GM19099 (cell line): Measurements from ENCODE around the gene DOK7.

Experiments
- POLR2A ChIP-seq: IDR thresholded peaks from 3 replicates; pipeline ENCODE4 v1.6.1; 2011; ENCODE audit warnings: low read depth; ENCODE audit not compliant: insufficient read length; ENCODE audit errors: extremely low read depth

The DOK7 gene

DNA sequence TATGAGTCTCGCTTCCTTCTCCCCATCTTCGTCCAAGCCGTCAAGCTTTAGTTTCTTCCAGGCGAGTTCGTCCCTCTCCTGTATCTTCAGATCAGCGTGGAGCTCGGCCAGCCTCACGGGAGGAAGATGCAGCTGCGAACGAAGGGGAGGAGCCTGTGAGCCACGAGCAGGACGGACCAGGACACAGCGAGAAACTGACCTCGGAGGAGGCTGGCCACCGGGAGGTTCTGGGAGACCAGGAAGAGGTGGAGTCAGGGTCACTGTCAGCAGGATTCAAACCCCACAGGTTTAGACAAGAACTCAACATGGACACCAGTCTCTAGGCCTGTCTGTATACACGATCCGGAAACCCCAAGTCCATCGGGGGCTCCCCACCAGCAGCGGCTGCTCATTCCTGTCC is 61.8 kb downstream of the DOK7 start:
- TF ChIP-seq POLR2A, result no peak

DNA sequence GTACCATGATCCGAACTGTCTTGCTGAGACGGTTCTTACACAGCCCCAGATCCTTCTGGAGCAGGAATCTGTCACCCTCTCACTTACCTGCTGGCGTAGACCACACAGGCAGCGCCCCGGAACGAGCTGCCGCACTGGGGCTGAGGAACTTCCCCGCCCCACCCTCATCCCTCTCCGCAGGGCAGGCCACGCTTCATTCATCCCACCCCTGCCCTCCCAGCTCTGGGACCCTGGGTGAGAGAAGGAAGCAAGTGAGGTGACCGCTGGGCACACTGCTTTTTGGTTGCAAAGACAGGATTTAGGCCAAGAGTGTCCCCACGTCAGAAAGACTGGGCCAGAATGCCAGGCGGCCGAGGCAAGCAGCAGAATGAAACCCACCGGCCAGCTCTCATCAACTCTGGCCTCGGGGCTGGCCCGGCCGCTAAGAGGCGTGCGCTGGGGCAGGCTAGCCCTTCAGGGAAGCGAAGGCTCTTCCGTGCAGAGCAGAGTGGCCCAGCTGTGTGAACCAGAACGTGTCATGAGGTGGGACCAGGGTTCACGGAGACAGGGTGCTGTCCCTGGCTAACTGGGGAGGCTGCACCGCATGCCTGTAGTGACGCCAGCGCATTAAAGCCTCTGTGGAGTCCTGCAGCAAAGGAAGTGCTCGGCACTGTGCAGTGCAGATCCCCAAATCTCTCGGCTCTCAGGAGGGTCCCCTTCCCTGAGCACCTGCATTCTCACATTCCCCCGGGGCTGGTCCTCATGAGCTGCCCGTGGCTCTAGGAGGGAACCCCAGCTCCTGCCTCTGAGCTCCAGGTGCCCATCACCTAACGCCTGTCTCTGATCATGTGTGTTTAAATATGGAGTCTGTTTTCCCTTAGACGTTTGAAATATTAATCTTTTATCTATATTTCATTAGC is 62.7 kb downstream of the DOK7 start:
- TF ChIP-seq POLR2A, result no peak

DNA sequence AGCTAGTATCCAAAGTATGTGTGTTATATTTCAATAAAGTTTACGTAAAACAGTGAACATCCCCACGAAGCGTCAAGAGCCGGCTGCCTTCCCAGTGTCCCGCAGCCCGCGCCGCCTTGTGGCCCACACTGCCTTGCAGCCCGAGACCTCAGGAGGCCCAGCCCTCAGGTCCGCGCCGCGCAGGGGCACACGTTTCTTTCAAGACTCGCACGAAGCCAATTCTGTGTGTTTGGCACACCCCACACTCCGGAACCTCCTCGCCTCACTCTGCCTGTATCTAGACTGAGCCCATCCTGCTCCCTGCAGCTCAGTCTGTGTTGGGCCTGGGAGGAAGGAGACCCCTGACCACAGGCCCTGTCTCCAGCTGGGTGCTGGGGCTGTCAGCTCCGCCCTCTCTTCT is 63.4 kb downstream of the DOK7 start:
- no peak for TF ChIP-seq POLR2A

- TF ChIP-seq POLR2A, result no peak
These were observed 64.2 kb downstream of the DOK7 start for GRCh38 chr4:3527101-3527913.

- TF ChIP-seq POLR2A, result no peak
These were observed 65.1 kb downstream of the DOK7 start for GRCh38 chr4:3527914-3528876.

DNA sequence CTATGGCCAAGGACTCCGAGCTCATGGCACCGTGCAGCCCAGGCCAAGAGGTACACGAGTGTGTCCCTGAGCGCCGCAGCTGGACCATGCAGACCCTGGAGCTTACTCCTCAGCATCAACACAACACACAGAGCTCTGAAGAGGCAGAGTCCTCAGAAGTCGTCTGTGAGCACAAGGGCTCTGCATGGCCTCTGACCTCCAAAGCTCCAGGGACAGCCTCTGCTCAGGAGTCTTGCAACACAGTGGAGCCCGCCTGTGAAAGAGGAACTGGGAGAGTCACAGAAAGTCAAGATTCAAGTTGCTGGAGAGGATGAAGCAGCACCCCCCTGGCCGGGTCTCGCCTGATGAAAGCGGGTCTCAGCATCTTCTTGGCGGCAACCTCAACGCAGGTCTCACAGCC is 66.3 kb downstream of the DOK7 start:
- no peak for TF ChIP-seq POLR2A

GRCh38 chr4:3530051-3530450 is 66.9 kb downstream of the DOK7 start:
- TF ChIP-seq POLR2A, result no peak

- TF ChIP-seq POLR2A, result no peak
These were observed 67.7 kb downstream of the DOK7 start for GRCh38 chr4:3530663-3531254.

- no peak for TF ChIP-seq POLR2A
These were observed 68.3 kb downstream of the DOK7 start for GRCh38 chr4:3531318-3531878.

DNA sequence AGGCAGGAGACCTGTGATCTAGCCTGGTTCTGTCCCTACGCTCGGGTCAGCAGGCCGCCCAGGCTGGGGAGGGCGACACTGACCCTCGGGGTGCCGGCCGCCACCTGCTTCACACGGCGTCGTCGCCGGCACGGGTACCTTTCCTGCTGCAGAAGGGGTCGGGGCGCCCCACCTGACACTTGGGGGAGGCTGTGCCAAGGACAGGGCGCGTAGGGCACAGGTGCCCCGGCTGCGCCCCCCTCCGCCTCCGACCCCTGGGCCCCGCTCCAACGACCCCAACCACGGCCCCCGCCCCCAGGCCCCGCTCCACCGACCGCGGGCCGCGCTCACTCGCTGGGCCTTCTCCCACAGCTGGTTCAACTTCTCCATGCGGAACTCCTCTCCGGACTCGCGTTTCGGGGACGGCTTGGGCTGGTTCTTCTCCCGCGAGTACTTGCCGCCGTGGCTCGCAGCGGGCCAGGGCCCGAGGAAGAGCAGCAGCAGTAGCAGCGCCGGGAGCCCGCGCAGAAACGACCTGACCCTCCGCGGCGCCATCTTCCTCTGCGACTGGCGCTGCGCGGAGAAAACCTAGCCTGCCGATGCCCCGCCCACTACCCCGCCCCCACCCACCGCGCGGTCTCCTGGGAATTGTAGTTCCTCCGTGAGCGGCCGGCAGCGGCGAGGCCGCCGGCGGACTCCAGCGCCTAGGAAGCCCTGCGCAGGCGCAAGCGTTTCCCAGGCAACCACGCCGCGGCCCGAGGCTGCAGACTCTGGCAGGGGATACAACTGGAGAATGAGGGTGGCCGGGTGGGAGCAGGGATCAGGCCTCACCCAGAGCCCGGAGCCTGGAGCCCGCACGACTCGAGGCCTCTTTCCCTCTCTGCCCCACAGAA is 69.0 kb downstream of the DOK7 start, which contains the start of gene LRPAP1:
Gene LRPAP1, minus strand, starts transcription at position 544 of the 872 bp plus-strand sequence. Its CDS starts 10 bp downstream, at position 534.
- TF ChIP-seq POLR2A, result peak; percentile 97

- no peak for TF ChIP-seq POLR2A
These were observed 69.8 kb downstream of the DOK7 start for GRCh38 chr4:3532751-3533422.

GRCh38 chr4:3533423-3533820 is 70.3 kb downstream of the DOK7 start:
- no peak for TF ChIP-seq POLR2A
